Middle frontal gyrus (tissue), 1 donor: ENCODE results near the gene BACE2.
"Not testable (repeated sequence)": the region's sequence is repeated elsewhere in the genome, so short reads cannot be mapped to it uniquely, and the experiment has no call there.

Source experiments
- DNase-seq: peaks from one replicate; pipeline ENCODE4 v3.0.0-alpha.2; 2015; ENCODE audit warnings: low spot score; ENCODE audit errors: extremely low spot score

The BACE2 gene

DNA sequence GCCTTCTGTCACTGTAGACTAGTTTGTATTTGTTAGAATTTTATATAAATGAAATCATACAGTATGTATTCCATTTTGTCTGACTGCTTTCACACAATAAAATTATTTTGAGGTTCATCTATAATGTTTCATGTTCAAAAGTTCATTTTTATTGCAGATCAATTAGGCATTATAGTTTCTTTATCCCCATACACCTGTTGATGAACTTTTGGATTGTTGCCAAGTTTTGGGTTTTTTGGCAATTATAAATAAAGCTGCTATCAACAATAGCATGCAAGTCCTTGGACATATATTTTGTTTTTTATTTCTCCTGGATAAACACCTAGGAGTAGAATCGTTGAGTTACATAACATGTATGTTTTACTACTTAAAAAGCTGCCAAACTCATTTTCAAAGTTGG is 101.6 kb downstream of the BACE2 start:
- no peak for DNase-seq

DNA sequence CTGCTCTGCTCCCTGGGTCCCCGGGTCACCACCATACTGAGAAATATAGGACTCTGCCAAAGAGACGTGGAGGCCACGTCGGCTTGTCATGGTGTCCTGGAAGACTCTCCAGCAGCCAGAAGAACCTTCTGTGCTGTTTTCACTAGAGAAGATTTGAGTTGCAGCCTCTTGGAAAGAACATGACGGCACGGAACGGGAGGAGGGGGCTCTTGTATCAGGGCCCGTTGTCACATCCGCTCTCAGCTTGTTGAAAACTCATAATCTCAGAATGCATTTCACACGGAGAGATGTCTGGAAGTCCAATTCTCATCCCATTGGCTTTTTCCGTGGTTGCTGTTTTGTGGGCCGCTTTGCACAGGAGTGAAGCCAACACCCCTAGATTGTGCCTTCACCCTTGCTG is 109.2 kb downstream of the BACE2 start:
- DNase-seq, result no peak

DNA sequence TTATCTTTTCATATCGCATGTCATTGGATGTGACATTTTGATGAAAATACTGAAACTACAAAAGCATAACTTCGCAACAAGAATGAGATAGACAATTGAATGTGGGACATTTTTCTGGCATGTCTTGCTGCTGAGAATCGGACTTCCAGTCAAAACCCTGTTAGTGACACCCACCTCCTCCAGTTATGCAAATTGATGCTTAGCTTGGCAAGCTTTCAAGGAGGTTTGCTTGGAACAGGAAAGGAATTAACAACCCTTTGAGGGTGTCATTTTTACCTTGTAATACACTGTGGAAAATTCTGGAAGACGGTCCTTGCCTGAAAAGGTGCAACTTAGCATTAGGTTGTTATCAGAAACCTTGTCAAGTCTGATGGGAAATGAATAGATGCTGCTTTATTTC is 109.9 kb downstream of the BACE2 start:
- no peak for DNase-seq

DNA sequence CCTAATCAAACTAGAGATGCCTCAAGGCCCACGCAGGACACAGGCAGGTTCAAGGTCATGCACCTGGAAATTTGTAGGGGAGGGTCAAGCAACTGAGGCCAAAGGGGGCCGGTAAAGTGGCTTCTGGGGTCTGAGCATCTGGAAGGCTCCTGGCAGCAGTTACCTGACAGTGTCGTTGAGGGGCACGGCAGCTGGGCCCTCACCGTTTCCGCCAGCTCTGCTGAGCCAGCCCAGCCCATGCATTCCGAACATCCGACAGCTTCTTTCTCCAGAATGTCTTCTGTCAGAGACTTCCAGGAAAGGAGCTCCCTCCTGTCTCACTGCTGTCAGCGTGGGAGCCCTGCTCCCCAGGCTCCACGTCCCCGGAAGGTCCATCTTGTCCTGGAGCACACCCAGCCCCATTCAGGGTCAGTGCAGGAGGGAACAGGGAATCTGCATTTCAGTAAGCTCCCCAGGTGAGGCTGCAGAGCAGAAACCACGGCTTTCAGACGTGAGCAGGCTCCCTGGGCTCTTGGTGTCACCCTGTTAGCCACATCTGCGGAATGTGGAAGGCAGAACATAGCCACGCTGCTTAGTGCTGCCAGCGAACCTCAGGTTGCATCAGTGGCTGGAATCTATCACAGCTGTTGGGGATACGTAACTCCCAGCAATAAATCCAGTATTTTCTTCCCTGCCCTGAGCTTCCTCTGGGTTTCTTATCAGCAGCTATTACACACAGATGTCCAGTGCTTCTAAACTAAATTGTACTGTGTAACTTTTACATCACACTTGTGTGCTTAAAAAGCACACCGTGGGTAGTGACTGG is 112.4 kb downstream of the BACE2 start:
- no peak for DNase-seq

DNA sequence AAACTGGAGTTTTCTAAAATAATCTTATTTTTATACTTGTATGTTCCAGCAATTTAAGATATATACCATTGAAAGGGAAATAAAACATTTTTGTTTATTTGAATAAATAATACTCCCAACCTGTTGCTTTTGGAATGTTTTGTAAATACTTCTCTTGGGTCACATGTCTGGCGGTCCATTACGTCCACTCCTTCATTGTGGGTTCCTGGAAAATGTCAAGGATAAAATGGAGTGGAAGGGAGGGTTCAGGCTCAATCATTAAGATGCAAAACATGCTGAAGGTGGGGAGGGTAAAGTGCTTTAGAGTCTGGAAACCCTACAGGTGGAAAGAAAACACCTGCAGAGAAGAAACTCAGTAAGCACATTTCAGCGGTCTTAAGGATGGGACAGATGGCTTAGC is 114.5 kb downstream of the BACE2 start:
- no peak for DNase-seq

DNA sequence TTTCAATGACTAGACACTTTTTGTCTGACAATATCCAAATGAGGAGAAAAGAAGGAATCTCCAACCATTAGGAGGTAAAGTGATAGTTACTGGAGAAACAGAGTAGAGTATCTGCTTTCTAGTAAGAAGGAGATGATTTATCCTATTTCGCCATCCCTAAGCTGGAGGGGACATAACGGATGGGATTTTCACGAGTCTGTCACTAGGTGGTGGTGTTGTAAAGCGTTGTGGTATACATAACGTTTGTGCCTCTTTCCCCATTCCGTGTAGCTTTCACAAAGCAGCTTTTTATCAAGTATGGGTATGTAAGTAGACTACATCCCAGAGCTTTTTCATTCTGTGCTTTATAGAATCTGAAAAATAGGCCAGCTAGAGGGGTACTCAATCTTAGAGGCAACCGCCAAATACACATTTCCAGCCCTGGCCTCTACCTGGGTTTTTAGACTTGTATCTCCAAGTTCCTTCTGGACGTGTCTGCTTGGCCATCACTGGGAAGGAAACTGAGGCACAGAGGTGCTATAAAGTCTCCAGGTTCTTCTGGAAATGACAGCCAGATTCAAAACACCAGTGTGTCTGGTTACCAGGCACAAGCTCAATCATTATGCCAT is 115.4 kb downstream of the BACE2 start:
- DNase-seq, result peak; percentile 44

DNA sequence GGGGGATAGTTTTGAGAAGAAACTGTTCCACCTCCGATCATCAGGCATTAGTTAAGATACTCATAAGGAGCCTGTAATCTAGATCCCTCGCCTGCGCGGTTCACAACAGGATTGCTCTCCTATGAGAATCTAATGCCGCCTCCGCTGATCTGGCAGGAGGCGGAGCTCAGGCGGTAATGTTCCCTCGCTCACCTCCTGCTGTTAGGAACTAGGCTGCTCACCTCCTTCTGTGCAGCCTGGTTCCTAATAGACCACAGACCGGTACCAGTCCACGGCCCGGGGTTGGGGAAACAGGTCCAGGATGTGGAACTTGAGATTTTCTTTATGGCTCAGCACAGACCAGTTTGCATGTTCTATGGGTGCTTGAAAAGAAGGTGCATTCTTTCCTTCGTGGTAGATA is 121.5 kb downstream of the BACE2 start:
- no peak for DNase-seq

DNA sequence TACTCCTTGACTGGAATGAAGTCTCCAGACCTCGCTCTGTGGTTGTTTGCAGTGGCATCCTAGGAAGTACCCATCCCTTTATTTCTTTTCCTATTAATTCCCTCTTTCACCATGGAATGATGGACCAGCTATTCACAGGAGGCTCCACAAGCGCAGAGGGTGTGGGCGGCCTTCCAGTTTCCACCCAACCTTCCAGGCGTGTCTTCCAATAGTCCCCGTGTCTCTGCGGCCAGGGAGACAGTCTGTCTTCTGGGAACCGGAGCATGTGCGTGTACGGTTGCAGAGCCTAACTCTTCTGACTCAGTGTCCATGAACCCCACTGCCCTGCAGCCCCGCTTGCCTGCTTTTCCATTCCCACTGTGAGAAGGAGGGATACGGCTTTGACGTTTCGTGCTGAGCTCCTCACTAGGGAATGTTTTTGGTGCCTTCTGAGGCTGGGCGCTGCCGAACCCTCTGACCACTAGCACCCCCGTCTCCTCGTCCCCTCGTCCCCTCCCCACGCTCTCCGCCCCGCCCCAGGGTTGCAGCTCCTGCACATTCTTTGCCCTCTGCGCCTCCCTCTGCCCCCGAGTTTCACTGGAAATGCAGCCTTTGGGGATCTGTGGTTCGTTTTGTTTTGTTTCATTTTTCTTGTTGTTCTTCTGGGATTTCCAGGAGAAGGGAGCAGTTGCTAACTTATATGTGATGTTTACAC is 122.3 kb downstream of the BACE2 start:
- no peak for DNase-seq

DNA sequence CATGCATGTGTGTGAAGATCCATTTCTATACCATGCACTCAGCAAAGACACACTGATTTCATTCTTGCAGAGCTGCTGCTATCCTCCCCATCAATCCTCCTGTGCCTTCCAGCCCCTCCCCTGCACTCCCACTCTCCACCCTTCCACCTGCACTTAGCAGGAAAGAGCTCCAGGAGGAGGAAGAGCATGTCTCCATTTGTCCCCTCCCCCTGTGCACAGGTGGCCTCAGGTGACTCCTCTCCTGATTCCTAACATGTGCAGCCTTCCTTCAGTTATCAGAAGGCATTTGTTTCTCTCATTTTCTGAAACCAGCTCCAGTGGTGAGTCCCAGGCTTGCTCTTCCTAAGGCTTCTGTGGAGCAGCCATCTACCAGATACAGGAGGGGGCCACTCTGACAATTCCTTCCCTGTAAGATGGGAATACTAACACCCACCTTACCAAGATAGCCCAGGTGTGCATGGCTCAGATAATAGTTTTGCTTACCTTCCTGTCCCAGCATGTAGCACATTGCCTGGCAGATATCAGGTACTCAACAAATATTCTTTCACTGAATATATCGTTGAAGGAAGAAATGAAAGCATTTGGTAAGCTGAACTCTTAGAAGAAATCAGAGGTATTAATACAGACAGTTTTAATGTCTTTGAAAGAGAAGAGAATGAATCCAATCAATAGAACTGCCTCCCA is 126.7 kb downstream of the BACE2 start:
- no peak for DNase-seq

DNA sequence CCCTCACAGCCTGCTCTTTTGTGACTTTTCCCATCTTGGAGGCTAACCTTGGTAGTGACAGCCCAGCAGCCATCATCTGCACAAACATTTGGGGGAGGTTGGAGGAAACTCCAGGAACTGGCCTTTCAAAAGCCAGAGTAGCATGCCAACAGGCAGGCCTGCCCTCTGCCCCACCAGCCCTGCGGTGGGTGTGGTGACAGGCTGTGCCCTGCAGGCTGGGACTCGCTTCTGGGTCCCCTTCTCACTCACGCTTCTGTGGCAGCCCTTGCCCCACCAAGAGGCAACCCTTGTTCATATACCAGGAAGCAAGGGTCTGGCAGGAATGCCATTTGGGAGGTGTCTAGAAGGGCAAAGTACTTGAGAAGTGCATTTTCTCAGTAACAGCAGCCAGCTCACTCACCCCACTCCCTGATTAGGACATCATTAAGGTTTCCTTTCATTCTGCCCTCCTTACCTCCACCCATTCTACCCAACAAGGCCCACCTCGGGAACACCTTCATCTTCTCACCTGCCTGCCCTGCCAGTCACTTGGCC is 127.8 kb downstream of the BACE2 start:
- DNase-seq, result no peak

DNA sequence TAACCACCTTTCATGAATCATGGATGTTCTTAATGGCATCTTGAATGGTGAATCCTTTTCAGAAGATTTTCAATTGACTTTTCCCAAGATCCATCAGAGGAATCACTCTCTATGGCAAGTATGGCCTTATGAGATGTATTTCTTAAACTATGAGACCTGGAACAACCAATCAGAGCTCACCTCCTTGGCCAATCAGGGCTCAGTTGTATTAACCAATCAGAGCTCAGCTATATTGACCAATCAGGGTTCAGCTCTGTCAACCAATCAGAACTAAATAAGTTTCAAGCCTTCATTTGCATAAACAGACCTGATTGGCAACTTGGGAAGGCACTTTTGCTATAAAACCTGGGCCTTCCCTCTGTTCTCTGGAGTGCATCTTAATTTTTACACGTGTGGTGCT is 135.0 kb downstream of the BACE2 start:
- no peak for DNase-seq

DNA sequence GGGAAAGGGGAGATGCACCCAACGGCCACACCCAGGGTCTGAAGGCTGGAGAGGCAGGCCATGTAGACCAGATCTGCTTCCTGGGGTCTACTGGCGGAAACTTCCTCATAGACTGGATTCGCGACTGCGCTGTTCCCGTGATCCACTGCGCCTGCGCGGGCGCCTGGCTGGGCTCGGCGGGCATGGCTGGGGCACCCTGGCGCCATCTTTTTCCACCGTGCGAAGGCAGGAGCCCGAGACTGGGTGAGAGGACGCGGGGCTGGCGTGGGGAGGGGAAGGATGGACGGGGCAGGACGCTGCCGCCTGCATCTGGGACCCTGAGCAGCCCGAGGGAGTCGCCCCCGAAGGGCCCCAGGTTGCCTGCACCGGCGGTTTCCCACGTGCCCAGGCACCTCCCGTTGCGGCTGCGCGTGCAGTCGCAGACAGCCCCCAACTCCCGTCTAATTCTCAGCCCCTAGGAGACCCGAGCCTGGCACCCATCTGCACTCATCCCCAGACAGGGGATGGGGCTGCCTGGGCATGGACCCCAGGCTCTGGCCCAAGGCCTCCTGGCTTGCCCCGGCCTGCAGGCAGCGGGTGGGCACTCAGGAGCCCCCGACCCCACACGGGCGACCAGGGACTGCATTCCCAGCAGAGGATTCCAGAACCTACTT is 136.2 kb downstream of the BACE2 start:
- no peak for DNase-seq

DNA sequence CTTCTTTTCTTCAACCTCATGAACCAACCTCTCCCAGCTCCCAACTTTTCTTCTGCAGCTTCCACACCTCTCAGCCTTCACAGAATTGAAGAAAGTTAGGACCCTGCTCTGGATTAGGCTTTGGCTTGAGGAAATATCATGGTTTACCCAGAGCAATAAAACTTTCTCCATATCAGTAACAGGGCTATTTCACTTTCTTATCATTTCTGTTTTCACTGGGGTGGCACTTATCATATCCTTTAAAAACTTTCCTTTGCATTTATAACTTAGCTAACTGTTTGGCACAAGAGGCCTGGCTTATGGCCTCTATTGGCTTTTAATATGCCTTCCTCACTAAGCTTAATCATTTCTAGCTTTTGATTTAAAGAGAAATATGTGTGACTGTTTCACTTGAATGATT is 139.3 kb downstream of the BACE2 start:
- no peak for DNase-seq

DNA sequence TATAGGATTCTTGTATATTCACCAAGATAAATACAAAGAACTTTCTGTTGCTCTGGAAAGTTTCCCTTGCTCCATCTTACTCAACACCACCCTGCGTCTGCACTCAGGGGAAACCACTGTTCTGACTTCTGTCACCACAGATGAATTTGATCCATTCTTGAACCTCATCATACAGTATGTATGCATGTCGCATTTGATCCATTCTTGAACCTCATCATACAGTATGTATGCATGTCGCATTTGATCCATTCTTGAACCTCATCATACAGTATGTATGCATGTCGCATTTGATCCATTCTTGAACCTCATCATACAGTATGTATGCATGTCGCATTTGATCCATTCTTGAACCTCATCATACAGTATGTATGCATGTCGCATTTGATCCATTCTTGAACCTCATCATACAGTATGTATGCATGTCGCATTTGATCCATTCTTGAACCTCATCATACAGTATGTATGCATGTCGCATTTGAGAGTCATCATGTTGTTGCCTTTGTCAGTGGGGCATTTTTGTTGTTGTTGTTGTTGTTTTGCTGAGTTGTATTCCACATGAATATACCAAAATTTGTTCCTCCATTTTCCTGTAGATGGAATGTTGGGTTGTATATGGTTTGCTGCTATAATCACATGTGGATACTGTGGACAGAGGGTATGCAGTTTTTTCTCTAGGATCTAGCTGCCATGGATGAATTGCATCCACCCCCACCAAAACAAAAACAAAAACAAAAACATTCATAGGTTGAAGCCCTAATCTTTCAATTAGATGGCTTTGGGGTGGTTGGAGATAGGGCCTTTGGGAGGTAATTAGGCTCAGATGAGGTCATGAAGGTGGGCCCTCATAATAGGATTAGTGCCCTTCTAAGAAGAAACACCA is 145.6 kb downstream of the BACE2 start:
- DNase-seq, result not testable (repeated sequence)

DNA sequence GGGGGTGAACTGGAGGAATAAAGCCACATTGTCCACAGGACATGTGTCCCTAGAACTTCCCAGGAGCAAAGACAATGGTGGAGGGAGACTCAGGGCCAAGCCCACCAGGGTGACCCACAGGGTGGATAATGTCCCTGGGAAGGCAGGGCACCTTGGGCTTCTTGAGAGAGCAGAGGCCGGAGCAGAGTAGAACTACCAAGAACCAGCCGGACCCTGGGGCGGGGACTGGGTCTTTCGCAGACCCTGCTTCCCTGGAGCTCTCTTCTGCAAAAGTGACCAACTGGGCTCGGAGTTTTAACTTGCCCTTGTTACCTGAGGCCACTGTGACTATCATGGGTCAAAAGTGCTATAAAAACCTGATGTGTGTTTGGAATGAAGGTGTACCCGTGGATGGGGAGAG is 147.8 kb downstream of the BACE2 start:
- DNase-seq, result no peak

DNA sequence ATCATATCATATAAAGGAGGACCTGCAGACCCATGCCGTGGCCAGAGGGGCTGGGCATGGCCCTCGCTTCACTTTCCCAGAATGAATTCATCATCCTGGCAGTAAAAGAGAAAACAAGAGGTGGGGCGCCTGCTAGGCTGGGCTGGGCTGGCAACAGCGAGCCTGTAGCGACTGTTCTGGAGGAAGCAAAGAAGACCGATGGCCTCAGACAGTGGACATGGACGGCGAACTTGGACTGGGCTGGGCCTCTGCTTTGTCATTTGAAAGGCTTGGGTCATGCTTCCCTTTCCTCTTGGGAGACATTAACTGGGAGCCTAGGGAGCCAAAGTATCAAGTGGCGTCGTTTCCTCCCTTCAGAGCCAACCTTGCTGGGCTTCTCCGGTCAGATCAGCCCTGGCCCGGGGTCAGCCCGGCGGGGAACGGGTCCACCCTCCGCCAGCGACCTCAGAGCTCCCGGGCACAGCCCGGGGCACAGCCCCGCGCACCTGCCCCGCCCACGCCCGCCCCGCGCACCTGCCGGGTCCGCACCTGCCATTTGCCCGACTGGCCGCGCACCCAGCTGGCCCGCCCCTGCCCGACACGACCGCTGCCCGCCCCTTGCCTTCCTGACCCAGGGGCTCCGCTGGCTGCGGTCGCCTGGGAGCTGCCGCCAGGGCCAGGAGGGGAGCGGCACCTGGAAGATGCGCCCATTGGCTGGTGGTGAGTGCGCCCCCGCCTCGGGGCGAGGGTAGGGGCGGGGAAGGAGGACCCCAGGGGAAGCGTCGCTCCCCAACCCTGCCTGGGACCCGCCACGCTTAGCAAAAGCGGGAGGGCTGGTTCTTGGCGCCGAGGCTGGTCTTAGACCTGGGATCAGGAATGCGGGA is 148.5 kb downstream of the BACE2 start, which contains the start of gene FAM3B:
Gene FAM3B (plus strand): TSS at position 602 of the 863 bp plus-strand sequence. CDS start 79 bp downstream, at position 681.
- DNase-seq, result no peak

DNA sequence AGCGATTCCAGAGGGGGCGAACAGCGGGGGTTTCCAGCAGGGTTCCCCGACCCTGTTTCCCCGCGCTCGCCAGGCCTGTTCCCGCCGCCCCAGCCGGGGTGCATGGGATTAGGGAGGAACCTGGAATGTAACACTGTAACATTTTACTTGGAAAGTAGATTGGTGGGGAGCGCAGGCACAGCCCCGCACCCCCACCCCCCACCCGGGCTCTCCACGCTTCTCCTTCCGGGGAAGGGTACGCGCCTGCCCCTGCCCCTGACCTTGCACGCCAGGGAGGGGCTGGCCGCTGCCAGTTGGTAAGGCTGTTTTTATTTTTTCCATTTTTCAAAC is 149.1 kb downstream of the BACE2 start:
- no peak for DNase-seq

DNA sequence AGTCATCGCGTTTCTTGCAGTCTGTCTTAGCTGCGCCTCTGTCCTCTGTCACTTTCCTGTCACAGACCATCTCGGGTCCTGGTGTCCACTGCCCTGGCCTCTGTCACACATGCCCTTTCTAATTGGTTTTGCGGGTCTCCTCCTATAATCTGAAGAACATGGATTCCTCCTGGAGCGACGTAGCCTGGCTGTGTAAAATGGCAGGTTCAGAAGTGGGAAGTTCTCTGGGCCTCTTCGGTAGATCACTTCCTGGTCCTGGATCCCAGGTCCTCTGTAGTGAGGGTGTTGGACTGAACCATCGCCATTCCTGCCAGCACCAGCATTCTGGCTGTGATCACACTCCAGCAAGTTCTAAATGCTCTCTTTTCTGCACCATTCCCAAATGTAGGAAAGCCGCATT is 149.5 kb downstream of the BACE2 start:
- DNase-seq, result no peak

DNA sequence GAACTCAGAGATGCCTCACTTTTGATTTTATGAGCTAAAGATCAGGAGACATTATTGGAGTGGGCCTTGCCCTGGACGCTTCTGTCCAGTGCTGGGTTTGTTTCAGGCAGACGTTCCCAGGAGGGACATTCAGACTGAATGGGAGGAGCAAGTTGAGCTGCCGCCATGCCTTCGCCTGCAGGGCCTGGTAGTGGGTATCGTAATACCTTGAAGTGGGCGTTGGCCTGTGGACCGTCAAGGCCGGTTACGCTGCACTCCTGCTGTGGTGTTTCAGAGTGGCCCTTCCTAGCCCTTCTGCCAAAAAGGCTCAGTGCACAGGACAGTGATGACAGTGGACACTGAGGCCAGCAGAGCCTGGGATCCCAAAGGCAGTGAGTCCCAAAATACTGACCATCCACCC is 150.3 kb downstream of the BACE2 start:
- DNase-seq, result no peak
